Breast epithelium (tissue), 3 donors: Measurements from ENCODE around the gene IFT88.

Source experiments
- POLR2A ChIP-seq: fragments of 450-650 bp; IDR thresholded peaks from one replicate; pipeline ENCODE4 v1.6.1; 2016; ENCODE audit warnings: antibody characterized with exemption, mild to moderate bottlenecking, moderate library complexity
- TF ChIP-seq, protein P1 (sequence below), 3 donors: fragments of 450-650 bp; IDR thresholded peaks; one replicate each; pipeline ENCODE4 v1.5.1; 2016 to 2017; ENCODE audit warnings: antibody characterized with exemption in 3 of 3, mild to moderate bottlenecking in 3 of 3, moderate library complexity in 3 of 3

DNA sequence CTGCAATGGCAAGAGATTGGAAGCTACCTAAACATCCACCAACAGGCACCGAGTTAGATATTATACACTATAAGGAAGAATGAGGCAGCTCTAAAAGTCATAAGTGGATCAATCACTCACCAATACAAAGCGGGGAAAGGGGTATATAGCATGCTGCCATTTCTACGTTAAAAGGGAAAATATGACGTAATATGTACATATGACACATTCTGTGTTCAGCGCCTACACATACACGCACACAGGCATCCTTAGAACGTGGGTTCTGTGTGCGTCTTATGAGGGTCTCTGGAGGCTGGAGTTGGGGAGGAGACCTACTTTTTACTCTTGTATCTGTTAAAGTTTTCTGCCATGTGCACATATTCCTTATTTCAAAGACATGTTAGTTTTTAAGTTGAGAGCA lies 142.4 kb downstream of the IFT88 start:
- TF ChIP-seq POLR2A, result no peak
- TF ChIP-seq, protein P1, sequence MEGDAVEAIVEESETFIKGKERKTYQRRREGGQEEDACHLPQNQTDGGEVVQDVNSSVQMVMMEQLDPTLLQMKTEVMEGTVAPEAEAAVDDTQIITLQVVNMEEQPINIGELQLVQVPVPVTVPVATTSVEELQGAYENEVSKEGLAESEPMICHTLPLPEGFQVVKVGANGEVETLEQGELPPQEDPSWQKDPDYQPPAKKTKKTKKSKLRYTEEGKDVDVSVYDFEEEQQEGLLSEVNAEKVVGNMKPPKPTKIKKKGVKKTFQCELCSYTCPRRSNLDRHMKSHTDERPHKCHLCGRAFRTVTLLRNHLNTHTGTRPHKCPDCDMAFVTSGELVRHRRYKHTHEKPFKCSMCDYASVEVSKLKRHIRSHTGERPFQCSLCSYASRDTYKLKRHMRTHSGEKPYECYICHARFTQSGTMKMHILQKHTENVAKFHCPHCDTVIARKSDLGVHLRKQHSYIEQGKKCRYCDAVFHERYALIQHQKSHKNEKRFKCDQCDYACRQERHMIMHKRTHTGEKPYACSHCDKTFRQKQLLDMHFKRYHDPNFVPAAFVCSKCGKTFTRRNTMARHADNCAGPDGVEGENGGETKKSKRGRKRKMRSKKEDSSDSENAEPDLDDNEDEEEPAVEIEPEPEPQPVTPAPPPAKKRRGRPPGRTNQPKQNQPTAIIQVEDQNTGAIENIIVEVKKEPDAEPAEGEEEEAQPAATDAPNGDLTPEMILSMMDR (IDR thresholded peaks at IDR 0.05), result no peak
